Germinal center (tissue), 1 donor: ENCODE measurements around the gene GDF7.
"Not testable (repeated sequence)": the region's sequence is repeated elsewhere in the genome, so short reads cannot be mapped to it uniquely, and the experiment has no call there.

ENCODE experiments used
- DNase-seq: peaks from one replicate; pipeline ENCODE4 v3.0.0; 2012; ENCODE audit warnings: mixed read lengths, low spot score

Gene GDF7

GRCh38 chr2:20698916-20699613 is 32.1 kb downstream of the GDF7 start:
- DNase-seq, result peak; percentile 20

- no peak for DNase-seq
These were observed 35.6 kb downstream of the GDF7 start for GRCh38 chr2:20702563-20702962.

- no peak for DNase-seq
These were observed 37.9 kb downstream of the GDF7 start for GRCh38 chr2:20704886-20705285.

- no peak for DNase-seq
These were observed 39.3 kb downstream of the GDF7 start for GRCh38 chr2:20706217-20706616.

- no peak for DNase-seq
These were observed 39.8 kb downstream of the GDF7 start for GRCh38 chr2:20706786-20707185.

GRCh38 chr2:20707601-20708000 is 40.7 kb downstream of the GDF7 start:
- DNase-seq, result no peak

- DNase-seq, result not testable (repeated sequence)
These were observed 44.7 kb downstream of the GDF7 start for GRCh38 chr2:20711641-20712040.

- DNase-seq, result not testable (repeated sequence)
These were observed 46.6 kb downstream of the GDF7 start for GRCh38 chr2:20713585-20713984.

- not testable (repeated sequence) for DNase-seq
These were observed 47.5 kb downstream of the GDF7 start for GRCh38 chr2:20714412-20714811.

GRCh38 chr2:20716164-20716563 is 49.2 kb downstream of the GDF7 start:
- DNase-seq, result not testable (repeated sequence)

- no peak for DNase-seq
These were observed 50.7 kb downstream of the GDF7 start for GRCh38 chr2:20717641-20718040.

- no peak for DNase-seq
These were observed 55.8 kb downstream of the GDF7 start for GRCh38 chr2:20722592-20723240.

- DNase-seq, result no peak
These were observed 56.6 kb downstream of the GDF7 start for GRCh38 chr2:20723543-20723942.

GRCh38 chr2:20724500-20725053 is 57.6 kb downstream of the GDF7 start:
- DNase-seq, result no peak

GRCh38 chr2:20725782-20726181 is 58.8 kb downstream of the GDF7 start:
- DNase-seq, result no peak

- no peak for DNase-seq
These were observed 60.0 kb downstream of the GDF7 start for GRCh38 chr2:20726913-20727312.

GRCh38 chr2:20728114-20728758 is 61.3 kb downstream of the GDF7 start:
- no peak for DNase-seq
